HepG2 (cell line): ENCODE data around the gene KATNB1. TPM values are rescaled to one million over a fixed set of nuclear protein-coding genes. Genes with fewer than 3 reads are reported as not detected.

Source experiments
- ARID2 ChIP-seq: sonication (generic); formaldehyde crosslinking; IDR thresholded peaks from 2 replicates; pipeline ENCODE4 v1.8.1; 2022; ENCODE audit warnings: mild to moderate bottlenecking, missing genetic modification reagents, borderline replicate concordance
- ARID5B ChIP-seq: IDR thresholded peaks from 2 replicates; pipeline ENCODE4 v1.4.0; 2020; ENCODE audit warnings: mild to moderate bottlenecking, missing genetic modification reagents
- CC2D1A ChIP-seq: sonication (generic); formaldehyde crosslinking; IDR thresholded peaks from 2 replicates; pipeline ENCODE4 v1.8.1; 2023; ENCODE audit warnings: mild to moderate bottlenecking, missing genetic modification reagents
- CREM ChIP-seq, 2 experiments: sonication (generic) in 1 of 2; formaldehyde crosslinking in 1 of 2; IDR thresholded peaks; 2 replicates each; pipeline versions ENCODE4 v1.4.0 to v1.6.1; 2016 to 2020; ENCODE audit warnings: antibody characterized with exemption in 1 of 2, mild to moderate bottlenecking in 1 of 2, missing genetic modification reagents in 1 of 2
- E2F5 ChIP-seq: sonication (generic); formaldehyde crosslinking; conservative IDR thresholded peaks from 2 replicates; pipeline ENCODE4 v1.4.0; 2020; ENCODE audit warnings: missing genetic modification reagents
- FOXM1 ChIP-seq: sonication (generic); formaldehyde crosslinking; IDR thresholded peaks from 2 replicates; pipeline ENCODE4 v1.5.0; 2020; ENCODE audit warnings: missing genetic modification reagents
- GPBP1L1 ChIP-seq: sonication (generic); formaldehyde crosslinking; IDR thresholded peaks from 2 replicates; pipeline ENCODE4 v1.5.0; 2020; ENCODE audit warnings: mild to moderate bottlenecking, missing genetic modification reagents
- HNF4A ChIP-seq: sonication (generic); formaldehyde crosslinking; IDR thresholded peaks from 2 replicates; pipeline ENCODE4 v1.4.0; 2020; ENCODE audit warnings: missing genetic modification reagents
- KLF16 ChIP-seq, 2 experiments: sonication (generic) in 1 of 2; formaldehyde crosslinking in 1 of 2; IDR thresholded peaks; 2 replicates each; pipeline versions ENCODE4 v1.6.1 to v1.8.0; 2016 to 2023; ENCODE audit warnings: missing genetic modification reagents in 2 of 2, missing compliant biosample characterization in 1 of 2
- SKI ChIP-seq: fragments of 450-650 bp; IDR thresholded peaks from one replicate; pipeline ENCODE4 v1.6.1; 2018; ENCODE audit warnings: mild to moderate bottlenecking; ENCODE audit not compliant: partially characterized antibody
- SP2 ChIP-seq: sonication (generic); formaldehyde crosslinking; IDR thresholded peaks from 2 replicates; pipeline ENCODE4 v1.5.1; 2020; ENCODE audit warnings: mild to moderate bottlenecking, missing genetic modification reagents
- TBX2 ChIP-seq: sonication (generic); formaldehyde crosslinking; IDR thresholded peaks from 2 replicates; pipeline ENCODE4 v1.5.0; 2020; ENCODE audit warnings: missing genetic modification reagents, mild to moderate bottlenecking, borderline replicate concordance
- TFDP2 ChIP-seq: sonication (generic); formaldehyde crosslinking; IDR thresholded peaks from 2 replicates; pipeline ENCODE4 v1.4.0; 2020; ENCODE audit warnings: missing genetic modification reagents
- ZBTB7A ChIP-seq: sonication (generic); formaldehyde crosslinking; IDR thresholded peaks from 2 replicates; pipeline ENCODE4 v1.8.0; 2022; ENCODE audit warnings: mild to moderate bottlenecking, missing genetic modification reagents
- ZNF136 ChIP-seq: sonication (generic); formaldehyde crosslinking; IDR thresholded peaks from 2 replicates; pipeline ENCODE4 v1.8.1; 2022; ENCODE audit warnings: low read depth, mild to moderate bottlenecking, moderate library complexity, missing genetic modification reagents
- ZNF33A ChIP-seq: sonication (generic); formaldehyde crosslinking; IDR thresholded peaks from 2 replicates; pipeline ENCODE4 v1.5.1; 2020; ENCODE audit warnings: missing genetic modification reagents, mild to moderate bottlenecking, moderate library complexity, borderline replicate concordance
- ZNF430 ChIP-seq: sonication (generic); formaldehyde crosslinking; IDR thresholded peaks from 2 replicates; pipeline ENCODE4 v1.9.0; 2021; ENCODE audit warnings: mild to moderate bottlenecking, missing genetic modification reagents
- ZNF501 ChIP-seq: sonication (generic); formaldehyde crosslinking; IDR thresholded peaks from 2 replicates; pipeline ENCODE4 v1.5.1; 2020; ENCODE audit warnings: mild to moderate bottlenecking, moderate library complexity, missing genetic modification reagents
- ZNF605 ChIP-seq: sonication (generic); formaldehyde crosslinking; IDR thresholded peaks from 2 replicates; pipeline ENCODE4 v1.8.0; 2022; ENCODE audit warnings: mild to moderate bottlenecking, missing genetic modification reagents
- ZSCAN25 ChIP-seq: sonication (generic); formaldehyde crosslinking; IDR thresholded peaks from 2 replicates; pipeline ENCODE4 v1.8.0; 2022; ENCODE audit warnings: mild to moderate bottlenecking, missing genetic modification reagents
- polyA plus RNA-seq, 8 experiments: library from polyadenylated mRNA; depleted of rRNA in 3 of 8; stranded (reverse) in 7 of 8; unstranded in 1 of 8; fragments of >200 nt; fragmentation: Illumina TruSeq in 4 of 8; extraction: Trizol in 4 of 8; gene quantifications; 2 replicates each; pipeline versions ENCODE4 v1.2.1 to v1.2.3, GENCODE V29; 2011 to 2016; ENCODE audit warnings: low read depth in 4 of 8, missing spikeins in 1 of 8, mixed read lengths in 1 of 8; ENCODE audit not compliant: insufficient read depth in 1 of 8
- total RNA-seq, 5 experiments: library from RNA; depleted of rRNA; stranded (reverse); fragments of >200 nt; fragmentation: Illumina TruSeq; extraction: Trizol; gene quantifications; 2 replicates each; pipeline ENCODE4 v1.2.3, GENCODE V29; 2016; ENCODE audit warnings: low read depth in 1 of 5

The KATNB1 gene
- total and polyA plus RNA-seq, 2 of the 13 experiments (the other 11 are each of a cell fraction or from before 2014, with no cell fraction given), result 31.5 to 43.5 TPM

- TF ChIP-seq HNF4A (CRISPR knock-in tag) (no peak), CC2D1A (CRISPR knock-in tag) (no peak), ZNF33A (no peak), ZNF430 (CRISPR knock-in tag) (peak; percentile 95), ZNF136 (CRISPR knock-in tag) (0 out of 2 replicates have a peak, but pooled peaks have one; percentile 76), TFDP2 (CRISPR knock-in tag) (peak; percentile 24; the same call in 1 of the 2 replicates), ZNF605 (peak; percentile 86), SP2 (CRISPR knock-in tag) (peak; percentile 53), SKI (peak; percentile 45), ARID2 (CRISPR knock-in tag) (peak; percentile 95), FOXM1 (CRISPR knock-in tag) (no peak), ZSCAN25 (CRISPR knock-in tag) (peak; percentile 38; the same call in 1 of the 2 replicates), ARID5B (CRISPR knock-in tag) (peak; percentile 37; the same call in 1 of the 2 replicates), E2F5 (CRISPR knock-in tag) (no peak), KLF16 (CRISPR knock-in tag; IDR thresholded peaks at IDR 0.05) (peak in 1 of 2 experiments; percentile 64; a peak in 1 of 4 replicates), CREM (IDR thresholded peaks at IDR 0.05) (no peak), CREM (CRISPR knock-in tag; IDR thresholded peaks at IDR 0.05) (no peak), TBX2 (CRISPR knock-in tag) (peak; percentile 90), GPBP1L1 (no peak), ZNF501 (CRISPR knock-in tag) (peak; percentile 52; the same call in 1 of the 2 replicates), ZBTB7A (peak; percentile 89)
Observed at GRCh38 chr16:57802341-57803133, 67.0 kb downstream of the KATNB1 start, which contains the start of gene KIFC3 (continued).
